ENCODE data around the gene ZBTB7A.
A peak's percentile ranks its signal among the peaks of the same experiment; 100 is the strongest.

Gene ZBTB7A

DNA sequence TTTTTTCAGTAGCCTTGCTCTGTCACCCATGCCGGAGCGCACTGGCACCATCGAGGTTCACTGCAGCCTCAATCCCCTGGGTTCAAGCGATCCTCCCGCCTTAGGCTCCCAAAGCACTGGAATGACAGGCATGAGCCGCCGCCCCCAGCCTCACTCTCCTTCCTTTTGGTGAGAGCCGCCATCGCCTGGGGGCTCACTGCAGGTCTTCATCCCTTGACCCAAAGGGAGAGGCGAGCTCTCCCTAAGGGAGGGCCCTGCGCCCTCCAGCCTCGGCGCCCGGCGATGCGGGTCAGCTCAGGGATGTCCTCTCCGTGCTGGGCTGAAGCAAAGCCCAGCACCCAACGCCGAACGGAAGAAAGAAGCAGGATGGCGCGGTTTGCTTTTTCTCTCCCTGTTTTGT lies 23.2 kb upstream of the ZBTB7A start:
- H3K9me2 ChIP-seq (replicated peaks; ENCODE audit: low read depth, low read length), result no peaks in the 10 kb centered on the region
- H3K9ac ChIP-seq (ENCODE audit: low read depth, low read length, poor library complexity, severe bottlenecking), result peak overlapping the region; percentile 73
- peak overlapping the region; percentile 74 for H3K4me3 ChIP-seq (ENCODE audit: low read length, poor library complexity, severe bottlenecking)
- H3K27me3 ChIP-seq (ENCODE audit: insufficient read depth, low read length, poor library complexity, severe bottlenecking), result no peaks in the 10 kb centered on the region
- H2AFZ ChIP-seq (ENCODE audit: low read length), result no peak overlapping the region
- H3K4me2 ChIP-seq (ENCODE audit: low read depth, low read length, poor library complexity, severe bottlenecking), result peak overlapping the region; percentile 79
- H3F3A ChIP-seq (ENCODE audit: low read depth), result peaks cover 4% of the 10 kb centered on the region; the same call in 1 of the 2 replicates
- no peaks in the 10 kb centered on the region for H3K9me3 ChIP-seq (ENCODE audit: insufficient read depth, low read depth, low read length)
- peaks cover 9% of the 10 kb centered on the region; the same call in 1 of the 2 replicates for H3K79me2 ChIP-seq (ENCODE audit: insufficient read depth, low read length)
- no peak for TF ChIP-seq EZH2phosphoT487 (IDR thresholded peaks at IDR 0.05; ENCODE audit: borderline replicate concordance)
- TF ChIP-seq, protein P1, sequence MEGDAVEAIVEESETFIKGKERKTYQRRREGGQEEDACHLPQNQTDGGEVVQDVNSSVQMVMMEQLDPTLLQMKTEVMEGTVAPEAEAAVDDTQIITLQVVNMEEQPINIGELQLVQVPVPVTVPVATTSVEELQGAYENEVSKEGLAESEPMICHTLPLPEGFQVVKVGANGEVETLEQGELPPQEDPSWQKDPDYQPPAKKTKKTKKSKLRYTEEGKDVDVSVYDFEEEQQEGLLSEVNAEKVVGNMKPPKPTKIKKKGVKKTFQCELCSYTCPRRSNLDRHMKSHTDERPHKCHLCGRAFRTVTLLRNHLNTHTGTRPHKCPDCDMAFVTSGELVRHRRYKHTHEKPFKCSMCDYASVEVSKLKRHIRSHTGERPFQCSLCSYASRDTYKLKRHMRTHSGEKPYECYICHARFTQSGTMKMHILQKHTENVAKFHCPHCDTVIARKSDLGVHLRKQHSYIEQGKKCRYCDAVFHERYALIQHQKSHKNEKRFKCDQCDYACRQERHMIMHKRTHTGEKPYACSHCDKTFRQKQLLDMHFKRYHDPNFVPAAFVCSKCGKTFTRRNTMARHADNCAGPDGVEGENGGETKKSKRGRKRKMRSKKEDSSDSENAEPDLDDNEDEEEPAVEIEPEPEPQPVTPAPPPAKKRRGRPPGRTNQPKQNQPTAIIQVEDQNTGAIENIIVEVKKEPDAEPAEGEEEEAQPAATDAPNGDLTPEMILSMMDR (conservative IDR thresholded peaks at IDR 0.05; ENCODE audit: low read length), result no peak
- H4K20me1 ChIP-seq (ENCODE audit: insufficient read depth, low read length, poor library complexity, severe bottlenecking), result no peaks in the 10 kb centered on the region
- H3K36me3 ChIP-seq (ENCODE audit: insufficient read depth, low read length), result no peaks in the 10 kb centered on the region
- peaks cover 18% of the 10 kb centered on the region for H3K4me1 ChIP-seq (ENCODE audit: insufficient read depth, low read length, poor library complexity, severe bottlenecking)

DNA sequence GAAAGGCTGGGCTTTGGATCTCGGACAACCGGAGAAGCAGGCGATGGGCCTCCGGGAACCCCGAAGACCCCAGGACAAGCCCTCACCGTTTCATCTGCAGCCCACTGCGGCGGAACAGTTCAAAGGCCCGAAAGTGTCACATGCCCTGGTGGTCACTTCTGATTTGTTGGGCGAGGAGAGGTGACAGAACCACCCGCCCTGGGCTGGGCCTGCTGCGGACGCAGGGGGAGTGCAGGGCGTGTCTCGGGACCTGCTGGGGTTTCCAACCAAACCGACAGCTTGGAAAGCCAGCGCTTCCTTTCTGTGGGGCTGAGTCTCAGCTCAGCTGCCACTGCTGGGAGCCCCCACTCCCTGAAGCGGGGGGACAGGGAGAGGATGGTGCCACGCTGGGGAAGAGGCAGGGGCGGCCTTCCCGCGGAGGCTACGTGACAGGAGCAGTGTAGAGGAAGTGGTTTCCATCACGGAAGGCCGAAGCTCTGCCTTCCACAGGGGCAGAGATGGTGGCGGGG lies 22.8 kb upstream of the ZBTB7A start:
- peak overlapping the region; percentile 79 for H3K4me2 ChIP-seq (ENCODE audit: low read depth, low read length, poor library complexity, severe bottlenecking)
- no peaks in the 10 kb centered on the region for H3K9me2 ChIP-seq (replicated peaks; ENCODE audit: low read depth, low read length)
- H3K9ac ChIP-seq (ENCODE audit: low read depth, low read length, poor library complexity, severe bottlenecking), result peak overlapping the region; percentile 73
- no peaks in the 10 kb centered on the region for H3K36me3 ChIP-seq (ENCODE audit: insufficient read depth, low read length)
- H3K9me3 ChIP-seq (ENCODE audit: insufficient read depth, low read depth, low read length), result no peaks in the 10 kb centered on the region
- peaks cover 4% of the 10 kb centered on the region; the same call in 1 of the 2 replicates for H3F3A ChIP-seq (ENCODE audit: low read depth)
- TF ChIP-seq, protein P1 (conservative IDR thresholded peaks at IDR 0.05; ENCODE audit: low read length), result no peak
- TF ChIP-seq EZH2phosphoT487 (IDR thresholded peaks at IDR 0.05; ENCODE audit: borderline replicate concordance), result no peak
- H3K4me3 ChIP-seq (ENCODE audit: low read length, poor library complexity, severe bottlenecking), result peak overlapping the region; percentile 74
- H3K4me1 ChIP-seq (ENCODE audit: insufficient read depth, low read length, poor library complexity, severe bottlenecking), result peaks cover 18% of the 10 kb centered on the region
- H2AFZ ChIP-seq (ENCODE audit: low read length), result 0 out of 2 replicates have a peak overlapping the region, but pooled peaks have one; percentile 34
- H3K79me2 ChIP-seq (ENCODE audit: insufficient read depth, low read length), result peaks cover 9% of the 10 kb centered on the region; the same call in 1 of the 2 replicates
- H4K20me1 ChIP-seq (ENCODE audit: insufficient read depth, low read length, poor library complexity, severe bottlenecking), result no peaks in the 10 kb centered on the region
- H3K27me3 ChIP-seq (ENCODE audit: insufficient read depth, low read length, poor library complexity, severe bottlenecking), result no peaks in the 10 kb centered on the region

DNA sequence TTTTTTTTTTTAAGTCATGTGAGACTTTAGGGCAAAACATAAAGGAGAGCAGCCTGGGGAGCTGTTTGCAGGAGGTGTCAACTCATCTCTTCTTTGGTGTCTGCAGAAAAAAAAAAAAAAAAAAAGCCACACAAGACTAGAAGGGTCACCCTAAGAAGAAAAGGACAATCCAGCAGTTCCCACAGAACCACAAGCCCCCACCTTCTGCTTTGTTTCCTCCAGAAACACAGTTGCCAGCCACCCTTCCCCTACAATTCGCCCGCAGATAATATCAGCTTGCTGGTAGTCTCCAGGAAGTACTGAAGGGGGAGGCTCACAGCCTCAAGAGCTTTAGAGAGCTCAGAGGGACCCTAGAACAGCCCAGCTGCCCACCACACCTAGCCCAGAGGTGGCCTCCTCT lies 22.3 kb upstream of the ZBTB7A start:
- Histone ChIP-seq H4K20me1 (ENCODE audit: insufficient read depth, low read length, poor library complexity, severe bottlenecking) (no peaks in the 10 kb centered on the region), H3F3A (ENCODE audit: low read depth) (peaks cover 4% of the 10 kb centered on the region; the same call in 1 of the 2 replicates), H3K36me3 (ENCODE audit: insufficient read depth, low read length) (no peaks in the 10 kb centered on the region), H2AFZ (ENCODE audit: low read length) (0 out of 2 replicates have a peak overlapping the region, but pooled peaks have one; percentile 34), H3K9me3 (ENCODE audit: insufficient read depth, low read depth, low read length) (no peaks in the 10 kb centered on the region), H3K9ac (ENCODE audit: low read depth, low read length, poor library complexity, severe bottlenecking) (peak overlapping the region; percentile 73), H3K27me3 (ENCODE audit: insufficient read depth, low read length, poor library complexity, severe bottlenecking) (no peaks in the 10 kb centered on the region), H3K4me1 (ENCODE audit: insufficient read depth, low read length, poor library complexity, severe bottlenecking) (peaks cover 18% of the 10 kb centered on the region), H3K4me2 (ENCODE audit: low read depth, low read length, poor library complexity, severe bottlenecking) (peak overlapping the region; percentile 79), H3K9me2 (replicated peaks; ENCODE audit: low read depth, low read length) (no peaks in the 10 kb centered on the region), H3K4me3 (ENCODE audit: low read length, poor library complexity, severe bottlenecking) (peak overlapping the region; percentile 74), H3K79me2 (ENCODE audit: insufficient read depth, low read length) (peaks cover 9% of the 10 kb centered on the region; the same call in 1 of the 2 replicates)
- TF ChIP-seq EZH2phosphoT487 (IDR thresholded peaks at IDR 0.05; ENCODE audit: borderline replicate concordance), result no peak
- TF ChIP-seq, protein P1 (conservative IDR thresholded peaks at IDR 0.05; ENCODE audit: low read length), result no peak

Data from Loucy (cell line).